Karpas-422 (cell line): Measurements from ENCODE around the gene NARS2. TPM values are rescaled to one million over a fixed set of nuclear protein-coding genes. Genes with fewer than 3 reads are reported as not detected.

ENCODE experiments used
- DNase-seq: peaks from one replicate; pipeline ENCODE4 v3.0.0-alpha.2; 2015
- H2AFZ ChIP-seq: fragments of 200-600 bp; sonication (generic); 2 replicates; pipeline ENCODE4 v1.6.1; 2014; ENCODE audit warnings: antibody characterized with exemption, low read length, mixed read lengths
- H3K27ac ChIP-seq: fragments of 200-600 bp; sonication (generic); 2 replicates; pipeline ENCODE4 v1.5.1; 2014; ENCODE audit warnings: mild to moderate bottlenecking, low read length, moderate library complexity
- H3K27me3 ChIP-seq: fragments of 200-600 bp; sonication (generic); 2 replicates; pipeline ENCODE4 v1.6.1; 2014; ENCODE audit warnings: low read length, mixed read lengths
- H3K36me3 ChIP-seq: fragments of 200-600 bp; sonication (generic); 2 replicates; pipeline ENCODE4 v1.6.1; 2014; ENCODE audit warnings: low read length, mixed read lengths; ENCODE audit not compliant: insufficient read depth
- H3K4me1 ChIP-seq: fragments of 200-600 bp; sonication (generic); 2 replicates; pipeline ENCODE4 v1.6.1; 2014; ENCODE audit warnings: mild to moderate bottlenecking, low read length, mixed read lengths
- H3K4me2 ChIP-seq: fragments of 200-600 bp; sonication (generic); 2 replicates; pipeline ENCODE4 v1.6.1; 2014; ENCODE audit warnings: low read length, low read depth, mild to moderate bottlenecking; ENCODE audit not compliant: poor library complexity, severe bottlenecking
- H3K4me3 ChIP-seq: fragments of 200-600 bp; sonication (generic); 2 replicates; pipeline ENCODE4 v1.5.1; 2014; ENCODE audit warnings: mild to moderate bottlenecking, antibody characterized with exemption, low read length, mixed read lengths
- H3K79me2 ChIP-seq: fragments of 200-600 bp; sonication (generic); 2 replicates; pipeline ENCODE4 v1.6.1; 2014; ENCODE audit warnings: mild to moderate bottlenecking, low read length, mixed read lengths
- H3K9ac ChIP-seq: fragments of 200-600 bp; sonication (generic); 2 replicates; pipeline ENCODE4 v1.6.0; 2014; ENCODE audit warnings: low read length
- H3K9me2 ChIP-seq: fragments of 200-600 bp; sonication (generic), shearing (Covaris generic); replicated peaks from 2 replicates; pipeline ENCODE4 v1.6.0; 2014; ENCODE audit warnings: mild to moderate bottlenecking, low read length, moderate library complexity; ENCODE audit not compliant: insufficient read depth
- H3K9me3 ChIP-seq: fragments of 300-700, 200-600 bp; sonication (generic); 2 replicates; pipeline ENCODE4 v1.6.1; 2014; ENCODE audit warnings: low read length, mixed read lengths
- H4K20me1 ChIP-seq: fragments of 200-600 bp; sonication (generic); 2 replicates; pipeline ENCODE4 v1.6.1; 2014; ENCODE audit warnings: mild to moderate bottlenecking, antibody characterized with exemption, low read length, low read depth; ENCODE audit not compliant: insufficient read depth
- total RNA-seq: library from RNA; depleted of rRNA; stranded (reverse); fragments of >200 nt; shearing (Covaris generic); gene quantifications from 2 replicates; pipeline ENCODE4 v1.2.3, GENCODE V29; 2014; ENCODE audit warnings: low replicate concordance

NARS2 gene
- total RNA-seq, 1 experiment from 2014 or later = 33.3 TPM

DNA sequence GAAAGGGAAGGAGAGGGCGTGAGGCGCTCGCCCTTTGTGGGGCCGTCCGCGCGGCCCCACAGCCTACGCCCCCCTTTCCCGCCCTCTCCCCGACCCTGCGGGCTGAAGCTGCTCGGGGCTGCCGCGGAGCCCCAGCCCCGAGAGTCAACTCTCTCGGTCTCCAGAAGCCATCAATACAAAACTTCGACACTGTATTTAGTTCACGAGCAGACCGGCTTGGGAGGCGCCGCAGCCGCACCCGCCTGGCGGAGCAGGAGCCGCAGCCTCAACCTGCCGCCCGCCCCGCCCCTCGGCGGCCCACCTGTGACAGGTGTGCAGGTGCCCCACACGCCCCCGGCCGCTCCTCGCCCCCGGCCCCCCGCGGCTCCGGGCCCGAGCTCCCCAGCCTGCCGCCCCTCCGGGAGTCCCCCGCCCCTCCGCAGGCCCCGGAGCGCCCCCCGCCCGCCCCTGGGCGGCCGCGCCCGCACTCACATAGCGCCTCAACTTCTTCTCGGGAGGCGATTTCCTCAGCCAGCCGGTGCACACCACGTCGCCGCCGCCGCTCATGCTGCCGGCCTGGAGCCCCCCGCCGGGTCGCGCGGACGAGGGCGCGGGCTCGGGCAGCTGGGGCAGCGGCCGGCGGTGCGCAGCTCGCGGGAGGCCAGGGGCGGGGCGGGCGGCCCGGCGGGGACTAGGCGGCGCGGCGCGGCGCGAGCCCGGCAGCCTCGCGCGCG lies 157.3 kb downstream of the NARS2 start, which contains the start of gene GAB2:
GAB2 (minus strand) TSS at position 646 of the 713 bp plus-strand sequence; CDS start at position 546, 100 bp downstream.
- Histone ChIP-seq H3K27me3 (no peaks in the 10 kb centered on the region), H3K9ac (peak within 1 kb of the TSS; percentile 70), H2AFZ (peak within 1 kb of the TSS; percentile 79), H3K27ac (no peak within 1 kb of the TSS), H3K79me2 (no peaks in the 10 kb centered on the region), H3K4me2 (peak within 1 kb of the TSS; percentile 94), H3K9me2 (no peaks in the 10 kb centered on the region), H3K36me3 (no peaks in the 10 kb centered on the region), H3K4me3 (peak within 1 kb of the TSS; percentile 71), H3K9me3 (no peaks in the 10 kb centered on the region), H3K4me1 (peaks cover 43% of the 10 kb centered on the region), H4K20me1 (no peaks in the 10 kb centered on the region; the same call in 1 of the 2 replicates)
- no peak for DNase-seq

DNA sequence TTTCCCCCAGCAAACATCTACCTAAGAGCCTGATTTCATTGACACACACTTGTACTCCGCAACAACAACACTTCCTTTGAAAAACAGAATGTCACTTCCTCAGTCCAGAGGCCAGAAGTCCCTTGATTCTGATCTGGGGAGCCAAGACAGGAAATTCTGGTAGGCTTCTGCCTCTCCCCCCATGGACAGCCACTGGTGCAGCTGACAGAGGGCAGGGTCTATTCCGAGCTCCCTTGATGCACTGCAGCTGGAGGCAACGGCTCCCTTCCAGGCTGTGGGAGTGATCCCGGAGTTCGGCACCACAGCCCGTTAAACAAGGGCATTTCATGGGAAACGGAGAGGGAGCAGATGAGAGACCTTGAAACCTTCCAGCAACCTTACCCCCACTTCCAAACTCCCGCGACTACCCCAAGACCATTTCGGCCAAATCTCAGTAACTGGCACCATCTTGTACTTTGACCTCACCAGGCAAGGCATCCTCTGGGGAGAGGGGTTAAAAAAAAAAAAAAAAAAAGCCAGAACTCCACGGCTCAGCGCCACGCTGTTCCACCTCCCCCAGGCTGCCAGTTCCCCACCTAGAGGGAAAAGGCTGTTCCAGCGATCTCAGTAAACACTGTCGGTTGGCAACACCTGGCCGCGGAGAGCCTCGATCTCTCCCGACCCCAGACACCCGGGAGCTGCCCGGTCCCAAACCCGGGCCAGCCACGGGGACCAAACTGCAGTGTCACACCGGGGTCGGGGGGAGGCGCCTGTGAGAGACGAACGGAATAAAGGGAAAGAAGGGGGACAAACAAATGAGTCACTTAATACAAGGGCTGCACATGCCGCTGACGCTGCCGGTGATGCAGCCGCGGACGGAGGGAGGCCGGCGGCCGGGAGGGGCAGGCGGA lies 158.1 kb downstream of the NARS2 start:
- Histone ChIP-seq H3K9me3 (no peaks in the 10 kb centered on the region), H3K9ac (peak overlapping the region; percentile 67), H3K4me2 (peak overlapping the region; percentile 94), H4K20me1 (no peaks in the 10 kb centered on the region; the same call in 1 of the 2 replicates), H3K36me3 (no peaks in the 10 kb centered on the region), H2AFZ (peak overlapping the region; percentile 79), H3K27ac (no peak overlapping the region), H3K9me2 (no peaks in the 10 kb centered on the region), H3K27me3 (no peaks in the 10 kb centered on the region), H3K4me1 (peaks cover 43% of the 10 kb centered on the region), H3K79me2 (no peaks in the 10 kb centered on the region), H3K4me3 (peak overlapping the region; percentile 71)
- peak; percentile 90 for DNase-seq

DNA sequence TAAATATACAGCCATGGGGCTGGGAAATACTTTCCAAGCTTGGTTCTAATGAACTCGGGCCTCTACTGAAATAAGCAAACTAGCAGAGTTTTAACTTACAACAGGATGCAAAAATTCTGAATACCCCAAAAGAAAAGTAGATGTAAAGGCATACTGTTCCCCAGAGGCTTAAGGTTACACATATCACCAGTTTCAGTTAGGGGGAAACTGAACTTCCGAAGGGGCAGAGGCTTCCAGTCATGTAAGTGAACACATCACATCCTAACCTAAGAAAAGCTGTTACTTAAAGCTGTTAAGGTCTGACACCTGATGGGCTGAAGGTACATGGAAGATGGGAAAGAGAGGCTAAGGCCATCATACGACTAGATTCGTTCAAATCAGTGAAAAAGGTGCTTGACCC lies 159.3 kb downstream of the NARS2 start:
- H2AFZ ChIP-seq = no peak overlapping the region
- no peak for DNase-seq
- H4K20me1 ChIP-seq = no peaks in the 10 kb centered on the region; the same call in 1 of the 2 replicates

DNA sequence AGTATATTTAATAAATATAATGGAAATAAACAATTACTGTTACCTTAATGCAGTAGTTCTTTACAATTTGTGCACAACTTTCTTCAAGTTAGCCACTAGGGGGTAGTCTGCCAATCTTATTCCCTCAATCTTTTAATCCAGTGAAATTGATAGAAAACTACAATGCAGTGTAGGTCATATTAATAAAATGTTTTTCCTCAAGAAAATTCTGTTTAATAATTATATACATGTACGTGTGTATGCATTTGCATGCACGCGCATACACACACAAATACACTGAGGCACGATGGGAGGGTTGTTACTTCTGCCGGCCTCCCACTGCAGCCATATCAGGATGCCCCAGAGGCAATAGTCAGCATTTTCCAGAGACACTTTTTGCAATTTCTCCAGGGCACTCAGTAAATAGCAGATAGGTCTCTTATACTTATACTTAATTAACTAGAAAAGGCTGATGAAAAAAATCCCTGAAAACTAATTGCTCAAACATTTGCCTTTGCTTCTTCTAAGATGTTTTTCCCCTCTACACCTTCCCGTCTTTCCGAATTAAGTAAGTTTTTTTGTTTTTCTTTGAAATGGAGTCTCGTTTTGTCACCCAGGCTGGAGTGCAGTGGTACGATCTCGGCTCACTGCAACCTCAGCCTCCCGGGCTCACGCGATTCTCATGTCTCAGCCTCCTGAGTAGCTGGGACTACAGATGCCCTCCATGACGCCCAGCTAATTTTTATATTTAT lies 160.2 kb downstream of the NARS2 start:
- H3K79me2 ChIP-seq = no peaks in the 10 kb centered on the region
- peak; percentile 63 for DNase-seq

More for the DNA sequence above, 159.3 kb downstream of the NARS2 start:
- Histone ChIP-seq H3K4me3 (0 out of 2 replicates have a peak overlapping the region, but pooled peaks have one; percentile 21), H3K36me3 (no peaks in the 10 kb centered on the region), H3K9me2 (no peaks in the 10 kb centered on the region), H3K9ac (0 out of 2 replicates have a peak overlapping the region, but pooled peaks have one; percentile 17), H3K9me3 (peaks cover 4% of the 10 kb centered on the region), H3K4me2 (peak overlapping the region; percentile 38), H3K4me1 (peaks cover 34% of the 10 kb centered on the region), H3K27me3 (no peaks in the 10 kb centered on the region), H3K79me2 (no peaks in the 10 kb centered on the region), H3K27ac (0 out of 2 replicates have a peak overlapping the region, but pooled peaks have one; percentile 20)

DNA sequence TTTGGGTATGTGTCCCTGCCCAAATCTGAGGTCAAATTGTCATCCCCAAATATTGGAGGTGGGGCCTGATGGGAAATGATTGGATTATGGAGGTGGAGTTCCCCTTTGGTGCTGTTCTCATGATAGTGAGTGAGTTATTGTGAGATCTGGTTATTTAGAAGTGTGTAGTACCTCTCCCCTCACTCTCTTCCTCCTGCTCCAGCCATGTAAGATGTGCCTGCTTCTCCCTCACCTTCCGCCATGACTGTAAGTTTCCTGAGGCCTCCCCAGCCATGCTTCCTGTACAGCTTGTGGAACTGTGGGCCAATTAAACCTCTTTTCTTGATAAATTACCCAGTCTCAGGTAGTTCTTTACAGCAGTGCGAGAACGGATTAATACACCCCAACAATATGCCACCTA lies 166.0 kb downstream of the NARS2 start:
- DNase-seq = peak; percentile 19
- Histone ChIP-seq H3K27ac (no peak overlapping the region), H3K4me1 (no peaks in the 10 kb centered on the region), H4K20me1 (no peaks in the 10 kb centered on the region), H3K27me3 (no peaks in the 10 kb centered on the region), H3K4me2 (no peak overlapping the region), H3K79me2 (no peaks in the 10 kb centered on the region), H3K36me3 (no peaks in the 10 kb centered on the region), H3K9me2 (no peaks in the 10 kb centered on the region), H3K9me3 (peaks cover 9% of the 10 kb centered on the region), H2AFZ (no peak overlapping the region), H3K4me3 (no peak overlapping the region), H3K9ac (no peak overlapping the region)

More for the DNA sequence above, 160.2 kb downstream of the NARS2 start:
- H3K27me3 ChIP-seq = no peaks in the 10 kb centered on the region
- H3K27ac ChIP-seq = no peak overlapping the region
- H3K9ac ChIP-seq = no peak overlapping the region
- H4K20me1 ChIP-seq = no peaks in the 10 kb centered on the region; the same call in 1 of the 2 replicates
- no peak overlapping the region for H3K4me3 ChIP-seq
- H3K4me2 ChIP-seq = no peak overlapping the region
- no peak overlapping the region for H2AFZ ChIP-seq
- no peaks in the 10 kb centered on the region for H3K36me3 ChIP-seq
- no peaks in the 10 kb centered on the region for H3K9me2 ChIP-seq
- peaks cover 9% of the 10 kb centered on the region for H3K9me3 ChIP-seq
- H3K4me1 ChIP-seq = peaks cover 34% of the 10 kb centered on the region

DNA sequence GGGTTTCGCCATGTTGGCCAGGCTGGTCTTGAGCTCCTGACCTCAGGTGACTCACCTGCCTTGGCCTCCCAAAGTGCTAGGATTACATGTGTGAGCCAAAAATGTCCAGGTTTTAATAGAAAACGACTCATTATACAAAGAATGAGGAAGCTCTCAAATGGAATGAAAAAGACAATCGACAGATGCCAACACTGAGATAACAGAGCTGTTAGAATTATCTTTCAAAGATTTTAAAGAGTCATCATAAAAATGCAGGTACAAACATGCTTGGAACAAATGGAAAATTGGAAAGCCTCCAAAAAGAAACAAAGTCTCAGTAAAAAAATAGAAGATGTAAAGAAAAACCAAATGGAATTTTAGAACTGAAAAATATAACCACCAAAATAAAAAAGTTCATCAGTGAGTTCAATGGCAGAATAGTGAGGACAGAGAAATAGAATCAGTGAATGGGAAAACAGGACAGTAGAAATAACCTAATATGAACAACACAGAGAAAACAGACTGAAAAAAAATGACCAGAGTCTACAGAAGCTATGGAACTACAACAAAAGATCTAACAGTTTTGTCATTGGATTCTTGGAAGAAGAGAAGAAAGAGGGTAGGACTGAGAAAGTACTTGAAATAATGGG lies 168.0 kb downstream of the NARS2 start:
- Histone ChIP-seq H3K36me3 (no peaks in the 10 kb centered on the region), H3K4me2 (no peak overlapping the region)
- DNase-seq = peak; percentile 31

DNA sequence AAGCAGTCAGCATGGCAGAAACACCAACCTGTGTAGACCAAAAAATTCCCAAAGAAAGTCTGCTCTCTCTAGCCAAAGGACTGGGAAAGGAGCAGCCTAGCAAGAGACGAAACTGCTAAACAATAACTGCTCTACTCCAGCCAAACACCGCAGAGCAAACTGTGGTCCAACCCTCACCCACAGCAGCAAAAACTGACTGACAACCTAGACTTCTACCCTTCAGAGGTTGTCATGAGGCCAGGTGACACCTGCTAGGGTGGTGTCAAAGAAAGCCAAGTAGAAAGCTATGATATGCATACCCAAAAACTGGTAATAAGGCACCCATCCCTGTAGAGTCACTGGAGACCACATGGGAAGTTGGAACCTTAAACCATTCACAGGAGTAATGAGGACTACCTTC lies 168.9 kb downstream of the NARS2 start:
- Histone ChIP-seq H3K79me2 (no peaks in the 10 kb centered on the region), H3K4me1 (no peaks in the 10 kb centered on the region), H2AFZ (no peak overlapping the region), H3K9me3 (peaks cover 9% of the 10 kb centered on the region), H3K9me2 (no peaks in the 10 kb centered on the region), H3K36me3 (no peaks in the 10 kb centered on the region), H3K27me3 (no peaks in the 10 kb centered on the region), H3K4me2 (no peak overlapping the region), H3K9ac (no peak overlapping the region), H3K27ac (no peak overlapping the region), H3K4me3 (no peak overlapping the region), H4K20me1 (no peaks in the 10 kb centered on the region)
- no peak for DNase-seq

More for the DNA sequence above, 168.0 kb downstream of the NARS2 start:
- Histone ChIP-seq H3K9me3 (peaks cover 9% of the 10 kb centered on the region), H3K27me3 (no peaks in the 10 kb centered on the region), H3K9me2 (no peaks in the 10 kb centered on the region), H3K79me2 (no peaks in the 10 kb centered on the region), H4K20me1 (no peaks in the 10 kb centered on the region), H3K9ac (no peak overlapping the region), H3K4me1 (no peaks in the 10 kb centered on the region), H3K4me3 (no peak overlapping the region), H2AFZ (no peak overlapping the region), H3K27ac (no peak overlapping the region)
